ENCODE data around the gene UMODL1. TPM values are rescaled to one million over a fixed set of nuclear protein-coding genes. Genes with fewer than 3 reads are reported as not detected.

Gene UMODL1
- total RNA-seq, 1 experiment from 2014 or later, result not detected

DNA sequence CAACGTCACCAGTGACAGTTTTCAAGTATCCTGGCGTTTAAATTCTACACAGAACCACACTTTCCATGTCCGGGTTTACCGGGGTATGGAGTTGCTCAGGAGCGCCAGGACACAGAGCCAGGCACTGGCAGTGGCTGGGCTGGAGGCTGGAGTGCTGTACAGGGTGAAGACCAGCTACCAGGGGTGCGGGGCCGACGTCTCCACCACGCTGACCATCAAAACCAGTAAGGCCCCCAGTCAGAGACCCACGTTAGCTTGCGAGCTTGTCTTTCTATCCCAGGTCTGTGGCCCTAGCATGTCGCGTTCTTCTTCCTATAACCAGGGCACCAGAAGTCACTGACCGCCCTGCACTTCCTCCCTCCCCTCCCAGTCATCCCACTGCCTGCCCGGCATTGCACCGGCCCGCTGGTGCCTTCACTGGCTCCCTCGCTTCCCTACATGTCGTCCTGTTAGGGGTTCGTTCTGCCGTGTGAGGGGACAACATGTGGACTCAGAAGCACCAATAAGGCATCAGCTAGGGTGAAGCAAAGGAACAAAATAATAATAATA lies 27.9 kb downstream of the UMODL1 start:
- Histone ChIP-seq H2AFZ (ENCODE audit: low read length) (no peak overlapping the region), H3K14ac (ENCODE audit: insufficient read depth, low read length) (no peak overlapping the region), H2AK5ac (ENCODE audit: insufficient read length, low read length) (no peak overlapping the region), H4K20me1 (ENCODE audit: control insufficient read depth, insufficient read depth, insufficient read length) (no peaks in the 10 kb centered on the region), H3K56ac (ENCODE audit: insufficient read length, low read depth, low read length) (no peak overlapping the region), H2BK15ac (ENCODE audit: low read depth, low read length) (no peak overlapping the region), H3K18ac (ENCODE audit: insufficient read length, low read depth, low read length) (no peak overlapping the region), H3T11ph (ENCODE audit: low read length) (no peak overlapping the region), H4K5ac (ENCODE audit: insufficient read length, low read depth, low read length) (no peak overlapping the region), H2BK12ac (ENCODE audit: insufficient read length, low read depth, low read length) (no peak overlapping the region), H3K4ac (ENCODE audit: low read depth, low read length) (no peak overlapping the region), H3K23ac (ENCODE audit: insufficient read length, low read depth, low read length) (no peak overlapping the region), H3K27me3 (ENCODE audit: insufficient read depth, low read length) (no peaks in the 10 kb centered on the region), H2BK120ac (ENCODE audit: low read depth, low read length, poor library complexity, severe bottlenecking) (no peak overlapping the region), H3K27ac (ENCODE audit: insufficient read length, low read depth, low read length) (no peak overlapping the region), H4K8ac (replicated peaks; ENCODE audit: insufficient read length, low read depth, low read length) (no peak overlapping the region), H2BK20ac (ENCODE audit: low read depth, low read length, poor library complexity, severe bottlenecking) (no peak overlapping the region), H3K4me2 (ENCODE audit: insufficient read depth, insufficient read length, low read length) (no peak overlapping the region), H2BK5ac (ENCODE audit: insufficient read length, low read length) (no peak overlapping the region), H3K4me1 (ENCODE audit: insufficient read depth, low read length) (no peaks in the 10 kb centered on the region; the same call in 1 of the 2 replicates), H3K9ac (ENCODE audit: extremely low read depth, insufficient read length, low read length) (no peak overlapping the region), H3K79me1 (ENCODE audit: insufficient read depth, low read depth, low read length, poor library complexity, severe bottlenecking) (no peaks in the 10 kb centered on the region), H3K23me2 (ENCODE audit: insufficient read length, low read depth, low read length, poor library complexity, severe bottlenecking) (no peaks in the 10 kb centered on the region), H3K79me2 (ENCODE audit: insufficient read depth, low read length) (no peaks in the 10 kb centered on the region), H4K91ac (ENCODE audit: insufficient read length, low read depth, low read length) (no peak overlapping the region), H3K9me3 (ENCODE audit: control insufficient read depth, low read depth, low read length) (no peaks in the 10 kb centered on the region)
- Mint-ChIP-seq H3K27ac (no peak overlapping the region), H3K27me3 (ENCODE audit: low read depth) (peaks cover 6% of the 10 kb centered on the region), H3K9me3 (peaks cover 10 to 14% of the 10 kb centered on the region in 2 experiments), H3K4me3 (no peak overlapping the region), H3K4me1 (peaks cover 7 to 14% of the 10 kb centered on the region in 2 experiments), H3K36me3 (ENCODE audit: insufficient read depth in 1 of 3, low read depth in 3 of 3) (peaks cover 5 to 10% (median 9%) of the 10 kb centered on the region in 3 experiments; a peak in 6 of 7 replicates)
- TF ChIP-seq CTCF (conservative IDR thresholded peaks at IDR 0.05), result no peak
- no peak for DNase-seq
- WGBS (ENCODE audit: extremely low coverage, insufficient read length, low lambda C conversion rate), result no CpG with 5 or more reads among the region's 21 CpGs
